Measurements from ENCODE around the gene RIPOR3.

DNA sequence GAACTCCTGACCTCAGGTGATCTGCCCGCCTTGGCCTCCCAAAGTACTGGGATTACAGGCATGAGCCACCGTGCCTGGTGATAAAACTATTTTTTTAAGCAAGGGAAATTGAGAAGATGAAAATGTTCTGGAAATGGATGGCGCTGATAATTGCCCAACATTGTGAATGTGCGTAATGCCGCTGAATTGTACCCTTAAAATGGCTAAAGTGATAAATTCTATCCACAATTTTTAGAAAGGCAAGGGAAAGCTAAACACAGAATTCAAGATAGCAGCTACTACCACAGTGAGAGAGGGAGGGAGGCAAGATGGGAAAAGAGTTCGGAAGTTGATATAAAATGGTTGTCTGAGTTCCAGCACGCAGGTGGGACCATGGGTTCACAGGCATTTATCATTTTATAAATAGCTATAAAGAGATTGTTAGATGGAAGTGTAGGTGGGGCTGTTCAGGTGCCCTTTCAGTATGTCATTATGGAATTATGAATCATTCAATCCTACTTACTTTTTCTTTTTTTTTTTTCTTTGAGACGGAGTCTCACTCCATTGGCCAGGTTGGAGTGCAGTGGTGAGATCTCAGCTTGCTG lies 8.3 kb downstream of the RIPOR3 start:
- TF ChIP-seq POLR2A (IDR thresholded peaks at IDR 0.05; ENCODE audit: low read length) (no peak), GATA1 (IDR thresholded peaks at IDR 0.05; ENCODE audit: low read depth, low read length) (no peak)
